NCI-H82 treated with DMSO at 0.1 percent for 48 hours (cell line): ENCODE data around the gene RTL10.

Experiments
- DNase-seq: peaks from one replicate; lab custom pipeline; 2025; ENCODE audit not compliant: unreplicated experiment; lab: John Stamatoyannopoulos, UW

Gene RTL10

GRCh38 chr22:19811811-19812771, 42.6 kb downstream of the RTL10 start:
- DNase-seq, result no peak

DNA sequence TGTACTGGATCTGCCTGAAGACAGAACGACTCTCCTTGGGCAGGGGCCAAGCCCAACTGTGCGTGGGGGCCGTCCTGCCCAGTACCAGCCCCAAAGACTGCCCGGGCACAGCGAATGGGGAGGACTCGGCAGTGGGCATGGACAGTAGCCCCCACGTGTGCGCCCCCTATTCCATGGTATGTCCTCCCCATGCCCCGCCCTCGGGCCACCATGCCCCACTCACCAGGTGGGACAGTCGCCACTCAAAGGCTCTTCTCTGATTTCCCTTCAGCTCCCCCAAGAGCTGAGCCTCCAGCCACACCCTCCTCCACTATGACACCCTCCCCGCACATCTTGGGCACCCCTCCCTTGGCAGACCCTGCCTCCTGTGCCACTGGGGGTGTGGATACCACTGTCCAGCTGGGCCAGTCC, 43.5 kb downstream of the RTL10 start:
- DNase-seq, result no peak

DNA sequence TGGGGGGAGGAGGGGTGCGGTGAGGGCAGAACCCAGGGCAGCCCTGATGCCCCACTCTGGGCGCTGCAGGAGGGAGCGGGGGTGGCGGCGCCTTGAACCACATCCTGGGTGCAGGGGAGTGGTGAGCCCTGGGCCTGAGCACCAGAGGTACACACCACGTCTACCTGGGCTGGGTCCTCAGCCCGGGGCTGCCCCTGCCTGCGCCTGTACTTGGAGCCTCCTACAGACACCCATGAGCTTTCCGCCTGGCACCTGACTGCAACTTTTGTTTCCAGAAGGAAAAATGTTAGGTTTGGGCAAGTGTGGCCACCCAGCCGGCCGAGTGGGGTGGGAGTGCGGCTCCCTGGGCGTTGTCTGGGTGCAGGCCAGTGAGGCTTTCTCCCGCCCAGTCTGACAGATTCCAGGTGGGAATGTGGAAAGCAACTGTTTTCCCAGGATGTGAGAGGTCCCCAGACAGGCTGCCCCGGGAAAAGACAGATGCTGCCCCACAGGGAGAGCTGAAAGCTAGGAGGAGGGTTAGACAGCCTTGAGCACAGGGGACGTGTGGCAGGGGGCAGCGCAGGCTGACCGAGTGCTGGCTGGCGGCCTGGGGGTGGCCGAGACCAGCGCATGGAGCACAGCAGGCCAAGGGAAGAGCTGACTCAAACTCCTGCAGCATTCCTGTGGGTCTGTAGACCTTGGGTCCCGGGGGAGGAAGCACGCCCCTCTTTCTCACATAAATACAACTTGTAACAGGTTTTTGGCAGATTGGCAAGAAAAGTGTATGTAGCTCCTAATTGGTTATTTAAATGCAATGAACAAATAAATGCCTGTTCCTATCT, 44.1 kb downstream of the RTL10 start:
- DNase-seq, result no peak

- DNase-seq, result no peak
Measured at GRCh38 chr22:19809741-19810140, 44.9 kb downstream of the RTL10 start.

DNA sequence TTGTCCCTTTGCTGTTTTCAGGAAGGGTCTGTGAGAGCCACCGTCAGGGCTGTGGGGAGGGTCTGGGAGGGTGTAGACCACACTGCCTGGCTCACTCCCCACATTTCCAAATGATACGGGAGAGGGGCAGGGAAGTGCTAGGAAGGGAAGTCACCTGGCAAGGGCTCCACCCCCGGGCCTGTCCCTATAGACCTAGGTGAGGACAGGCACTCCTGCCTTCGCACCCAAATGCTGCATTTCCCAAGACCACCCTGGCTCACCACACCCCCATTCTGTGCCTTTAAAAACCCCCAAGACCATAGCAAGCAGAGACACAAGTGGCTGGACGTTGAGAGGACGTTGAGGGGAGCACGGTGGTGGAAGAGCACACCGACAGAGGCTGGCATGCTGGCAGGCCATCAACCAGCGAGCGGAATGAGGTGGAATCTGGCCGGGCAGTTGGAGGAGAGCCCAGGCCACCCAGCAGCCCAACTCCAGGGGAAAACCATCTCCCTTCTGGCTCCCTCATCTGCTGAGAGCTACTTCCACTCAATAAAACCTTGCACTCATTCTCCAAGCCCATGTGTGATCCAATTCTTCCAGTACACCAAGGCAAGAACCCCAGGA, 45.7 kb downstream of the RTL10 start:
- no peak for DNase-seq

DNA sequence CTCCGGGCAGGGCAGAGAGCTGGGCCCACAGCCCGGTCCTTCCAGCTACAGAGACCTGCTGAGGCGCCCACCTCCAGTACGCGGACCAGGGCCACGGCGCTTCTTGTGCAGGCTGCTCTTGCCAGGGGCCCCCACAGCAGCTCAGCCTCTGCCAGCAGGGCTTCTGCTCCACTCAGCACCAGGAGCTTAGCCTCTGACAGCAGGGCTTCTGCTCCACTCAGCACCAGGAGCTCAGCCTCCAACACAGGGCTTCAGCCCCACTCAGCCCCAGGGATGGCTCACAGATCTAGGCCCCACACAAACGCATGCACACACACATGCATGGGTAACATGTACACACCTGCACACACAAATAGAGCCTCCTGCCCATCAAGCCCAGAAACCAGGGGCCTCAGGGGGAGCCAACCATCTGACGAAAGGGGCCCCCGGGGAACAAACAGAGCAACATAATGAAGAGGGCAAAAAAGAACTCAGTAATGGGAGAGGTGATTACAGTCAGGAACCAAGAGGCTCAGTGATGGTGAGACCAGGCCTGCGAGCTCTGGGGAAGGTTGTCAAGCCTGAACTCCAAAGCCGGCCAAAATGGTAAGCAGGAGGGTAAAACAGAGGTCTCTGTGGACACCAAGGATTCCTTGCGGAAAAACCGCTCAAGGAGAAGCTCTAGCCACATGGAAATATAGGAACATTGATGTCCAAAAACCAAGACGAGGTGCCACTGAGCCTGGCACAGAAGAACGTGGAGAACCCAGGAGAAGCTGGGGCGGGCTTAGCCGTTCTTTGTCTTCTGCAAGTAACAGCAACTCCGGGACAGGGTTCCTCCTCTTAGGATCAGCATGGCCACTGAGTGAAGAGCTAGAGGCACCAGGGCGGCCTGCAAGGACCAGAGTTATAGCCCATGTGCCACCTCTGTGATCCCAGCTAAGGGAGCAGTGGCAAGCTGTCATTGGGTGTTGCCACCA, 46.5 kb downstream of the RTL10 start:
- no peak for DNase-seq

GRCh38 chr22:19807161-19807913, 47.3 kb downstream of the RTL10 start:
- DNase-seq, result no peak

DNA sequence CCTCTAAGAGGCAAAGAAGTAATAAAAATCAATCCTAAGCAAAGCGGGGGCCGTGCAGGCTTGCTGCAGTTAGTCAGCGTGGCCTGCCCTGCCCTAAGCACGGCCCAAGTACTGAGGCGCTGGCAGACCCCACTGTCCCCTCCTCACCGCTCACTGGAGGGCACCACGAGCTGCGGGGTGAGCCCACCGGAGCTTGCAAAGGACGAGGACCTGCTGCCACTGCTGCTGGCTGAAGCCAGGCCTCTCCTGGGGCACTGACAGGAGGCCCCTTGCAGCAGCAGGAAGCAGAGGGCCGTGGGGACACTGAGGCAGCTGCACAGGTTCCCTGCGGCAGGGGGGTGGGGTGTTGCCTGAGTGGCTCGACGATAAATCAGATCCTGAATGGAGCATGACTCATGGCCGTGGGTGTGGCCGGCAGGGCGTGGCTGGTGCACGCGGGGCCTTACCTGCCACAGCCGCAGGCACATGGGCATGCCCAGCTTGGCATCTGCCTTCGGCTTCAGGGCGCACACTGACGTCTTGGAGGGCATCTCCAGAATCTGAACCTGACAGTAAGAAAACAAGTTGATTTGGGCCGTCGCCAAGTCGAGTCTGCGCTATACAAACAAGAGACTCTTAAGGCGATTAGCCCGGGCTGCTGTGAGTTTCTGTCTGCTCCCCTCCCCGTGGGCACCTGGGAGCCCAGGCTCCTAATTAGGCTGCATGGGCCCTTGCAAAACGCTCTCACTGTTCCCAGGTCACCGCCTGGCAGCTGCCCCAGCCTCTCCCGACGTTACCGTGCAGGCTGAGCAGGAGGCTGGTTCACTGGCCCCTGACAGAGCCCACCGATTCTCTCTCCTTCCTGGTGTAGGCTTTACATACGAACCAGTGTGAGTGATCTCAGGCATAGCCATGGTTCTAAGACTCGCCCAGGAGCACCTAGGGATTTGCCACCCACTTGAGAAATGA, 48.2 kb downstream of the RTL10 start:
- DNase-seq, result peak; percentile 74

DNA sequence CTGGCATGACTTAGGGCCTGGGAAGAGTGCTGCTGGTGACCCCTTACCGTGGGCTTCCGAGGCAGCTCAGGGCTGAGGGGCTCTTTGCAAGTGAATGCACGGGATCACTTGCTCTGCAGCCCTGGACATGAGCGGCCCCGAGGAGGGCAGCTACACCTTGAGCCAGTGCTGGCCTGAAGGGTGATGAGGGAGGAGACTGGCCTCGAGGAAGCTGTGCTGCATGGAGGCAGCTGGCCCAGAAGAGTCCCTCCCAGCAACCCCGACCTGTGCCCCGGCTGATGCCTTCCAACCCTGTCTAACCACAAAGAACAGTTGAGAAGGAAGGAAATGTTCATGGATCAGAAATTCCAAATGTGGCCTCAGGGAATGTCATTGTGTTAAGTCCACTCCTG, 48.9 kb downstream of the RTL10 start:
- no peak for DNase-seq
